Right lobe of liver (tissue), 6 donors: Measurements from ENCODE around the gene KANSL1. TPM values are rescaled to one million over a fixed set of nuclear protein-coding genes. Genes with fewer than 3 reads are reported as not detected.

Experiments
- ATAC-seq, 4 donors: fragments of 200-7000 bp; cut with Tn5 transposase; one replicate each; pipeline ENCODE4 v1.9.1; 2020; ENCODE audit warnings: mild to moderate bottlenecking in 4 of 4, moderate library complexity in 4 of 4
- DNase-seq, 3 donors: peaks; one replicate each; pipeline ENCODE4 v3.0.0-alpha.2; 2020
- H3K27ac ChIP-seq, 3 donors: fragments of 200-600 bp; one replicate each; pipeline ENCODE4 v1.8.0; 2022
- H3K27me3 ChIP-seq, 2 donors: fragments of 200-600 bp; one replicate each; pipeline ENCODE4 v1.8.0; 2022
- H3K36me3 ChIP-seq, 4 donors: fragments of 200-600 bp; sonication (generic) in 1 of 4; one replicate each; pipeline versions ENCODE4 v1.5.1 to v1.8.0; 2017 to 2022; ENCODE audit warnings: control low read depth in 1 of 4
- H3K4me1 ChIP-seq, 4 donors: fragments of 200-600 bp; sonication (generic) in 1 of 4; one replicate each; pipeline versions ENCODE4 v1.5.1 to v1.8.0; 2017 to 2022; ENCODE audit warnings: control low read depth in 1 of 4
- H3K4me3 ChIP-seq, 3 donors: fragments of 200-600 bp; one replicate each; pipeline ENCODE4 v1.8.0; 2022
- H3K9me3 ChIP-seq, 4 donors: fragments of 200-600 bp; sonication (generic) in 1 of 4; one replicate each; pipeline versions ENCODE4 v1.5.1 to v1.8.0; 2017 to 2022; ENCODE audit warnings: control low read depth in 1 of 4
- CTCF ChIP-seq, 4 donors: fragments of 200-600 bp in 3 of 4; fragments of 450-650 bp in 1 of 4; IDR thresholded peaks; one replicate each; pipeline versions ENCODE4 v1.5.1 to v1.8.0; 2016 to 2022; ENCODE audit warnings: antibody characterized with exemption in 4 of 4, mild to moderate bottlenecking in 2 of 4
- POLR2A ChIP-seq: fragments of 450-650 bp; IDR thresholded peaks from one replicate; pipeline ENCODE4 v1.6.1; 2017; ENCODE audit warnings: antibody characterized with exemption, mild to moderate bottlenecking
- WGBS: methylation state at CpG from one replicate; pipeline ENCODE4 v1.1.6; 2018; ENCODE audit warnings: low coverage, low lambda C conversion rate; ENCODE audit not compliant: insufficient coverage; ENCODE audit errors: missing lambda C conversion rate; 5-methylcytosine and 5-hydroxymethylcytosine counted together
- intact Hi-C, 2 donors: fragments of 100-400 bp; cut with DNase I; formaldehyde crosslinking; loops; one replicate each; pipeline versions ENCODE4 v1.11.2 to v1.14.1; 2022
- total RNA-seq, 6 experiments: library from RNA; depleted of rRNA in 2 of 6; stranded (reverse); fragments of >200 nt in 2 of 6; fragmentation: NEBNext Ultra II Directional in 3 of 6; extraction: Animal tissue kit (Norgen Biotek cat#: 25700) in 3 of 6; gene quantifications; one replicate each; pipeline versions ENCODE4 v1.1.0 to v1.2.4, GENCODE V29; 2016 to 2023
- donor health status: DM: no; HTN: yes; CAD: no.
- donor health status: DM: no; HTN: no; CAD: no.
- donor health status: DM: no; HTN: no; CAD: no.
- donor health status: DM: no; HTN: yes; CAD: no.
- donor health status: DM: no; HTN: yes; CAD: no.

KANSL1 gene
- total RNA-seq, 6 experiments from 2014 or later, result 23.1 to 29.5 (median 25.9) TPM

DNA sequence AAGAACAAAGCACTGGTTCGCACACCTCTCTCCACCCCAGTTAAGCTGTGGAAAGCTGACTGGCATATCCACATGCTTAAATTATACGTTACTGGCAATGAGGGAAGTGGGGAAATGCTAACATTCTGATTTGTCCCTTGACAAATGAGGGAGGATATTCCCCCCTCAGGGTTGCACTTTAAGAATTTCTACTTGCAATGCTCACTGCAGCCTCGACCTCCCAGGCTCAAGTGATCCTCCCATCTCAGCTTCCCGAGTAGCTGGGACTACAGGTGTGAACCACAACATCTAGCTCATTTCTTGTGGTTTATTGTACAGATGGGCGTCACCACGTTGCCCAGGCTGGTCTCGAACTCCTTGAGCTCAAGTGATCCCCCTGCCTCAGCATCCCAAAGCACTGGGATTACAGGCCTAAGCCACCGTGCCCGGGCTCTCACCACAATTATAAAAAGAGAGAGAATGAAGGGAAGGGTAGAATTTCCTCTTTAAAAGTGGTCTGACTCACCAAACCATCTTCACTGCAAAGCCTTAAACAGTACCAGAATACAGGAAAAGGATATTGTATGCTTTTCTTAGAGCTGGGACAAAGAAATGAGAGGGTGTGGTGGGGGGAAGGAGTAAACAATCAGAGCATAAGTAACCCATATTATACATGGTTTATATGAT lies 38.9 kb downstream of the KANSL1 start:
- 63% methylated on average over 9 of the region's 9 CpGs for WGBS
- Histone ChIP-seq H3K36me3 (no peaks in the 10 kb centered on the region), H3K4me3 (no peak overlapping the region), H3K27me3 (no peaks in the 10 kb centered on the region), H3K9me3 (no peaks in the 10 kb centered on the region), H3K4me1 (peaks cover 0 to 60% (median 16%) of the 10 kb centered on the region in 4 donors), H3K27ac (no peak overlapping the region)
- ATAC-seq (peak in 1 of 4 donors; percentile 6), DNase-seq (peak in 1 of 3 donors; percentile 29)
- TF ChIP-seq POLR2A (no peak), CTCF (IDR thresholded peaks at IDR 0.05) (no peak)
- intact Hi-C loops, result no loop called here

DNA sequence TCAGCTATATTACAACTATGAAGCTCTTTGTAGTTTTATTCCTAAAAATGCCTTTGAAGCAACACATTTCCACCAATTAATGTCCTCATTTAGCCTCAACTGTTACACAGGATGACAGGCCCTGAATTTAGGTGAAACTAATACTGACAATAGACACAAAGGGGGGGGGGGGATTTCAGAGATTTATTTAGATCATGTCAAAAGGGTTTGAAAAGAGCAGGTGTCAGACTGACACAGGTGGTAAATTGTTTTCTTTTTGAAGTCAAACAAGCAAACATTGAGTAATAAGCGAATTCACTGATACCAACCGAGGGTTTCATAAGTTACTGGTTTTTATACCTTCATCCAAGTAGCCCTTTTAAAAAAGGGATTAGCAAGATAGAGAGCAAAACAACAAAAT lies 40.8 kb downstream of the KANSL1 start:
- intact Hi-C loops, result no loop called here
- Histone ChIP-seq H3K9me3 (no peaks in the 10 kb centered on the region), H3K27ac (peak overlapping the region in 1 of 3 donors; percentile 16), H3K4me3 (no peak overlapping the region), H3K27me3 (no peaks in the 10 kb centered on the region), H3K4me1 (peaks cover 0 to 64% (median 16%) of the 10 kb centered on the region in 4 donors), H3K36me3 (no peaks in the 10 kb centered on the region)
- ATAC-seq (peak in 3 of 4 donors; percentile 37 to 65 (median 61)), DNase-seq (no peak)
- TF ChIP-seq CTCF (IDR thresholded peaks at IDR 0.05) (no peak), POLR2A (no peak)
- WGBS, result 27% methylated on average over 2 of the region's 2 CpGs

- no peaks in the 10 kb centered on the region for H3K36me3 ChIP-seq
- no peak overlapping the region for H3K27ac ChIP-seq
- H3K27me3 ChIP-seq, result no peaks in the 10 kb centered on the region
- H3K4me3 ChIP-seq, result no peak overlapping the region
- intact Hi-C loops, result no loop called here
- no peak for ATAC-seq
- no peaks in the 10 kb centered on the region for H3K9me3 ChIP-seq
- TF ChIP-seq POLR2A (no peak), CTCF (IDR thresholded peaks at IDR 0.05) (no peak)
- DNase-seq, result no peak
- H3K4me1 ChIP-seq, result peaks cover 0 to 71% (median 19%) of the 10 kb centered on the region in 4 donors
Measured at GRCh38 chr17:46151762-46152161, 41.5 kb downstream of the KANSL1 start.

DNA sequence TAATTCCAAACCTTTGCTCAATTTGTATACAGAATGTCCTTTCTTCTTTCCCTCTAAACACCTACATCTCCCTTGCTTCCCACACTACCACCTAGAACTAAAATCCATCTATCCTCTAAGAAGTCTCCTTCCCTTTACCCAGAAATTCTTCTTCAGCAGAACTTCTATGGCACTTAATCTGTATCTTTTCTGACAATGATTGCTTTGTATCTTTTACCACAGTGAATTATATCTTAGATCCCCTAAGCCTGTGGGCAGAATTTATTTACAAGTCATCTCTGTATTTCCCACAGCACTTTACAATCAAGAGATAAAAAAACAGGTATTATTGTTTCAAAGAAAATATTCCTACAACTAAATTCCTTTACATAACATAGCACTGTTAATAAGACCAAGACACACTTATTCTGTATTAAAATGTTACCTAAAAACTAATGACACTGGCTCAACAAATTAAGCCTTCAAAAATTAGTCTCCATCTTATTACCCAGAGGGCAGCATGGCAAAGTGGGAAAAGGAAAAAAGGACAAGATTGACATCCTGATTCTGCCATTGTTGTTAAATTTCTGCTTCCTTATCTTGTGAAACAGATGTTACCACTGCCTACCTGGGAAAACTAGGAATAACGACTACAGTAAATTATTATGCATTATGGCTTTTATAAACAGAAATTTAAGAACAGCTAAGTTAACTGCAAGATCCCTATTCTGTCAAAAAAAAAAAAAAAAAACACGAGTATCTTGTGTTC lies 42.8 kb downstream of the KANSL1 start:
- Histone ChIP-seq H3K27ac (no peak overlapping the region), H3K9me3 (no peaks in the 10 kb centered on the region), H3K4me1 (peaks cover 0 to 74% (median 25%) of the 10 kb centered on the region in 4 donors), H3K4me3 (no peak overlapping the region), H3K36me3 (no peaks in the 10 kb centered on the region), H3K27me3 (no peaks in the 10 kb centered on the region)
- no peak for ATAC-seq
- DNase-seq, result no peak
- 47% methylated on average over 2 of the region's 2 CpGs for WGBS
- no peak for TF ChIP-seq POLR2A
- TF ChIP-seq CTCF (IDR thresholded peaks at IDR 0.05), result no peak
- intact Hi-C loops, result no loop called here
